ENCODE results near the gene DENND1A. TPM values are rescaled to one million over a fixed set of nuclear protein-coding genes. Genes with fewer than 3 reads are reported as not detected.
A peak's percentile ranks its signal among the peaks of the same experiment; 100 is the strongest.

DENND1A gene
- total RNA-seq, 6 experiments from 2014 or later: 13.9 to 22.6 (median 16.3) TPM

- no peaks in the 10 kb centered on the region for H3K9me3 ChIP-seq
- TF ChIP-seq CTCF (IDR thresholded peaks at IDR 0.05) (no peak), POLR2A (IDR thresholded peaks at IDR 0.05) (no peak)
- H3K27me3 ChIP-seq: no peaks in the 10 kb centered on the region
- 16% methylated on average over 3 of the region's 3 CpGs for WGBS (ENCODE audit: insufficient coverage, low coverage, low lambda C conversion rate, missing lambda C conversion rate)
- peak; percentile 88 to 90 (median 90) for ATAC-seq
- no peaks in the 10 kb centered on the region for H3K36me3 ChIP-seq
- H3K4me1 ChIP-seq: peaks cover 0 to 35% (median 11%) of the 10 kb centered on the region in 4 donors
- intact Hi-C loops (cut with DNase I): no loop called here
- H3K27ac ChIP-seq: peak overlapping the region in 1 of 3 donors; percentile 34
- DNase-seq: peak in 2 of 3 donors; percentile 30 to 69
- peak overlapping the region in 1 of 3 donors; percentile 17 for H3K4me3 ChIP-seq
Measured at GRCh38 chr9:123757960-123758359, 172.0 kb downstream of the DENND1A start.

GRCh38 chr9:123757547-123757946 is 172.4 kb downstream of the DENND1A start:
- Histone ChIP-seq H3K4me1 (peaks cover 0 to 32% (median 11%) of the 10 kb centered on the region in 4 donors), H3K9me3 (no peaks in the 10 kb centered on the region), H3K27me3 (no peaks in the 10 kb centered on the region), H3K27ac (peak overlapping the region in 1 of 3 donors; percentile 34), H3K36me3 (no peaks in the 10 kb centered on the region), H3K4me3 (peak overlapping the region in 1 of 3 donors; percentile 17)
- intact Hi-C loops (cut with DNase I): no loop called here
- WGBS (ENCODE audit: insufficient coverage, low coverage, low lambda C conversion rate, missing lambda C conversion rate): 23% methylated on average over 6 of the region's 6 CpGs
- no peak for DNase-seq
- peak; percentile 10 to 44 (median 32) for ATAC-seq
- no peak for TF ChIP-seq CTCF (IDR thresholded peaks at IDR 0.05)
- TF ChIP-seq POLR2A (IDR thresholded peaks at IDR 0.05): no peak

- H3K27ac ChIP-seq: no peak overlapping the region
- no peaks in the 10 kb centered on the region for H3K27me3 ChIP-seq
- H3K36me3 ChIP-seq: no peaks in the 10 kb centered on the region
- peaks cover 0 to 23% (median 10%) of the 10 kb centered on the region in 4 donors for H3K4me1 ChIP-seq
- ATAC-seq (no peak), DNase-seq (no peak)
- H3K4me3 ChIP-seq: no peak overlapping the region
- TF ChIP-seq CTCF (IDR thresholded peaks at IDR 0.05) (no peak), POLR2A (IDR thresholded peaks at IDR 0.05) (no peak)
- intact Hi-C loops (cut with DNase I): no loop called here
- no peaks in the 10 kb centered on the region for H3K9me3 ChIP-seq
- WGBS (ENCODE audit: insufficient coverage, low coverage, low lambda C conversion rate, missing lambda C conversion rate): 89% methylated on average over 1 of the region's 4 CpGs
Measured at GRCh38 chr9:123756484-123757106, 173.3 kb downstream of the DENND1A start.

- no peak for ATAC-seq
- WGBS (ENCODE audit: insufficient coverage, low coverage, low lambda C conversion rate, missing lambda C conversion rate): 90% methylated on average over 2 of the region's 2 CpGs
Measured at GRCh38 chr9:123753669-123754258, 176.2 kb downstream of the DENND1A start.

More at GRCh38 chr9:123753669-123754258, 176.2 kb downstream of the DENND1A start:
- no peak for DNase-seq
- Histone ChIP-seq H3K27me3 (no peaks in the 10 kb centered on the region), H3K36me3 (no peaks in the 10 kb centered on the region), H3K9me3 (no peaks in the 10 kb centered on the region), H3K4me3 (no peak overlapping the region), H3K4me1 (peaks cover 0 to 18% (median 6%) of the 10 kb centered on the region in 4 donors), H3K27ac (no peak overlapping the region)
- TF ChIP-seq POLR2A (IDR thresholded peaks at IDR 0.05) (no peak), CTCF (IDR thresholded peaks at IDR 0.05) (no peak)
- intact Hi-C loops (cut with DNase I): no loop called here

Data from right lobe of liver (tissue), 6 donors.